Ishikawa (cell line): ENCODE results near the gene DAP.

Experiments used
- CEBPB ChIP-seq: IDR thresholded peaks from 2 replicates; pipeline ENCODE4 v1.6.1; 2012
- CREB1 ChIP-seq: IDR thresholded peaks from 2 replicates; pipeline ENCODE4 v1.6.1; 2012; ENCODE audit warnings: low read depth
- EGR1 ChIP-seq: IDR thresholded peaks from 2 replicates; pipeline ENCODE4 v1.6.1; 2012
- EP300 ChIP-seq: IDR thresholded peaks from 2 replicates; pipeline ENCODE4 v1.6.1; 2012; ENCODE audit warnings: borderline replicate concordance
- FOXM1 ChIP-seq: IDR thresholded peaks from 2 replicates; pipeline ENCODE4 v1.6.1; 2012; ENCODE audit warnings: low read depth, borderline replicate concordance
- MAX ChIP-seq: IDR thresholded peaks from 2 replicates; pipeline ENCODE4 v1.6.1; 2012
- NFIC ChIP-seq: IDR thresholded peaks from 2 replicates; pipeline ENCODE4 v1.6.1; 2012
- RAD21 ChIP-seq: IDR thresholded peaks from 2 replicates; pipeline ENCODE4 v1.6.1; 2012; ENCODE audit warnings: low read depth
- REST ChIP-seq: IDR thresholded peaks from 2 replicates; pipeline ENCODE4 v1.6.1; 2012; ENCODE audit warnings: low read depth, mild to moderate bottlenecking
- TAF1 ChIP-seq: IDR thresholded peaks from 2 replicates; pipeline ENCODE4 v1.6.1; 2012; ENCODE audit warnings: low read depth, mild to moderate bottlenecking
- TCF12 ChIP-seq: IDR thresholded peaks from 2 replicates; pipeline ENCODE4 v1.6.1; 2012; ENCODE audit warnings: low read depth
- TEAD4 ChIP-seq: IDR thresholded peaks from 2 replicates; pipeline ENCODE4 v1.6.1; 2012
- USF1 ChIP-seq: IDR thresholded peaks from 2 replicates; pipeline ENCODE4 v1.6.1; 2012
- YY1 ChIP-seq: IDR thresholded peaks from 2 replicates; pipeline ENCODE4 v1.6.1; 2012; ENCODE audit warnings: low read depth

- TF ChIP-seq CEBPB (no peak), YY1 (no peak), MAX (no peak), FOXM1 (no peak), REST (no peak), EP300 (no peak), CREB1 (no peak), EGR1 (no peak), TAF1 (no peak), TEAD4 (no peak), RAD21 (no peak), NFIC (no peak), USF1 (no peak), TCF12 (no peak)
These were observed 60.5 kb downstream of the DAP start for GRCh38 chr5:10700516-10700915.
